Natural killer cell (primary cell): ENCODE data around the gene CPLANE1. TPM values are rescaled to one million over a fixed set of nuclear protein-coding genes. Genes with fewer than 3 reads are reported as not detected.
"Not testable (repeated sequence)": the region's sequence is repeated elsewhere in the genome, so short reads cannot be mapped to it uniquely, and the experiment has no call there.

Experiments used
- ATAC-seq, 3 donors: fragments of 150-1000 bp in 2 of 3; fragments of 200-7000 bp in 1 of 3; cut with Tn5 transposase; 1 replicate in 1 of 3; 2 replicates in 2 of 3; pipeline ENCODE4 v1.10.0; 2021; ENCODE audit warnings: mild to moderate bottlenecking in 2 of 3, moderate library complexity in 2 of 3
- DNase-seq, 2 donors: peaks; one replicate each; pipeline versions ENCODE4 v3.0.0 to v3.0.0-alpha.2; 2013 to 2021; ENCODE audit warnings: mixed read lengths in 1 of 2
- H3K27ac ChIP-seq: one replicate; pipeline ENCODE4 v1.5.1; 2013; ENCODE audit warnings: mild to moderate bottlenecking, low read length
- H3K27me3 ChIP-seq: one replicate; pipeline ENCODE4 v1.6.1; 2013; ENCODE audit warnings: low read length; ENCODE audit not compliant: control insufficient read depth, insufficient read depth
- H3K36me3 ChIP-seq: one replicate; pipeline ENCODE4 v1.6.1; 2013; ENCODE audit warnings: low read length; ENCODE audit not compliant: control insufficient read depth, insufficient read depth
- H3K4me1 ChIP-seq: one replicate; pipeline ENCODE4 v1.6.1; 2013; ENCODE audit warnings: low read length; ENCODE audit not compliant: control insufficient read depth, insufficient read depth
- H3K4me3 ChIP-seq: one replicate; pipeline ENCODE4 v1.5.1; 2013; ENCODE audit warnings: low read length
- H3K9me3 ChIP-seq: one replicate; pipeline ENCODE4 v1.6.1; 2013; ENCODE audit warnings: low read length; ENCODE audit not compliant: control insufficient read depth, insufficient read depth
- H3K27ac Mint-ChIP-seq, 2 donors: one replicate each; pipeline ENCODE4 v1.8.0; 2022; ENCODE audit warnings: mild to moderate bottlenecking in 2 of 2, mixed read lengths in 2 of 2, moderate library complexity in 1 of 2
- H3K27me3 Mint-ChIP-seq, 2 donors: one replicate each; pipeline ENCODE4 v1.8.0; 2022; ENCODE audit warnings: low read depth in 2 of 2, mixed read lengths in 2 of 2
- H3K36me3 Mint-ChIP-seq: one replicate; pipeline ENCODE4 v1.8.0; 2022; ENCODE audit warnings: mixed read lengths
- H3K4me1 Mint-ChIP-seq, 2 donors: one replicate each; pipeline ENCODE4 v1.8.0; 2022; ENCODE audit warnings: mixed read lengths in 2 of 2
- H3K4me3 Mint-ChIP-seq: one replicate; pipeline ENCODE4 v1.8.0; 2022; ENCODE audit warnings: mild to moderate bottlenecking, moderate library complexity, mixed read lengths
- H3K9me3 Mint-ChIP-seq, 2 donors: one replicate each; pipeline ENCODE4 v1.8.0; 2022; ENCODE audit warnings: mixed read lengths in 2 of 2
- CTCF ChIP-seq: fragments of 200-600 bp; IDR thresholded peaks from one replicate; pipeline ENCODE4 v1.8.0; 2022; ENCODE audit warnings: antibody characterized with exemption
- WGBS: methylation state at CpG from one replicate; pipeline ENCODE4 v1.1.7; 2013; ENCODE audit warnings: missing lambda C conversion rate; ENCODE audit not compliant: insufficient coverage; 5-methylcytosine and 5-hydroxymethylcytosine counted together
- intact Hi-C: fragments of 100-400 bp; cut with micrococcal nuclease; formaldehyde crosslinking; loops from one replicate; pipeline ENCODE4 v1.14.2; 2022
- total RNA-seq, 4 donors: library from RNA; stranded (reverse); fragments of 120-200 nt in 1 of 4; gene quantifications; one replicate each; pipeline versions ENCODE4 v1.2.3 to v1.2.4, GENCODE V29; 2013 to 2022

CPLANE1 gene
- total RNA-seq, 3 donors from 2014 or later (not counting 1 experiment from before 2014, with no cell fraction given) = 19.3 to 24.7 (median 19.4) TPM

DNA sequence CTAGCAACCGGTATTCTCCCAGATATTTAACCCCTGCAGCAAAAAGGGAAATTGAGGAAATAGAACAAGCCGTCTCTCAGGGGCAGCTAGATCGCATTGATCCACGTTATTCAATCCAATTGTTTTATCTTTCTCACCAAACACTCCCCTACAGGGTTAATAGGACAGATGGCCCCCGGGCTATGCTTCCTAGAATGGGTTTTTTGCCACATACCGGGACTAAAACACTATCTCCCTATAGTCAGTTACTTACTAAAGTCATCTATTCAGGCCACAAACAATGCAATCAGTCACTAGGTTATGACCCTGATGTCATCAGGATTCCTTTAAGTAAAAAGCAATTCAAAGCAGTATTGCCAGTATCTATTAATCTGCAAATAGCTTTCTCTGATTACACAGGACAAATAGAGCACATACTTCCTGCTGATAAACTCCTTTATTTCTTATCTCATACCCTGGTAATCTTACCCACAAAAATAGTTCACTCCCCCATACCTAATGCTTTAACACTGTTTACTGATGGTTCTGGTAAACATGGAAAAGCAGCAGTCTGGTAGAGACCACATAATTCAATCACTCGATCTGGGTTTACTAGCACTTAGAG lies 159.0 kb downstream of the CPLANE1 start:
- H3K4me1 Mint-ChIP-seq = no peaks in the 10 kb centered on the region
- H3K4me3 ChIP-seq = no peak overlapping the region
- intact Hi-C loops = no loop called here
- no peak overlapping the region for H3K27ac ChIP-seq
- no peaks in the 10 kb centered on the region for H3K9me3 Mint-ChIP-seq
- no peaks in the 10 kb centered on the region for H3K36me3 Mint-ChIP-seq
- H3K4me3 Mint-ChIP-seq = no peak overlapping the region
- no peaks in the 10 kb centered on the region for H3K36me3 ChIP-seq
- no peaks in the 10 kb centered on the region for H3K9me3 ChIP-seq
- ATAC-seq = no peak
- H3K27ac Mint-ChIP-seq = no peak overlapping the region
- 91% methylated on average over 7 of the region's 7 CpGs for WGBS
- TF ChIP-seq CTCF = no peak
- DNase-seq = no peak
- H3K4me1 ChIP-seq = no peaks in the 10 kb centered on the region
- no peaks in the 10 kb centered on the region for H3K27me3 Mint-ChIP-seq
- no peaks in the 10 kb centered on the region for H3K27me3 ChIP-seq

DNA sequence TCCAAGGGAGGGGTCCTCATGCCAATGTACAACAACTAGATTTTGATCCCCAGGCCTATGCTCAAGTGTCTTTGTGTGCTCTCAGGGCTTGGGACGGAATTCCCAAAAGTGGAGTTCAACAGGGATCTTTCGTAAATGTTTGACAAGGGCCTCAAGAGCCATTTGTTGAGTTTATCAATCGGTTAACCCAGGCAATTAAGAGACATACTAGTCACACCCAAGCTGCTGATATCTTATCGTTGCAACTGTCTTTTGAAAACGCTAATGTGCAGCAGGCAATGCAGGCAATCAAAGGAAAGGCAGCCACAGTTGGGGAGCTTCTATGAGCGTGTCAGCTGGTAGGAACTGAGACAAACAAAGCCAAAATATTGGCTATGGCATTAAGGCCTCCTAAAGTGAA lies 161.2 kb downstream of the CPLANE1 start:
- Mint-ChIP-seq H3K36me3 (no peaks in the 10 kb centered on the region), H3K9me3 (no peaks in the 10 kb centered on the region), H3K27me3 (no peaks in the 10 kb centered on the region), H3K4me3 (no peak overlapping the region), H3K27ac (no peak overlapping the region), H3K4me1 (peaks cover 0 to 10% of the 10 kb centered on the region in 2 donors)
- H3K9me3 ChIP-seq = no peaks in the 10 kb centered on the region
- H3K36me3 ChIP-seq = no peaks in the 10 kb centered on the region
- 97% methylated on average over 6 of the region's 6 CpGs for WGBS
- H3K4me1 ChIP-seq = no peaks in the 10 kb centered on the region
- intact Hi-C loops = no loop called here
- ATAC-seq = no peak
- no peak overlapping the region for H3K4me3 ChIP-seq
- no peak for TF ChIP-seq CTCF
- no peak overlapping the region for H3K27ac ChIP-seq
- no peak for DNase-seq
- no peaks in the 10 kb centered on the region for H3K27me3 ChIP-seq

- Mint-ChIP-seq H3K27me3 (no peaks in the 10 kb centered on the region), H3K4me1 (peaks cover 0 to 10% of the 10 kb centered on the region in 2 donors), H3K9me3 (no peaks in the 10 kb centered on the region), H3K36me3 (no peaks in the 10 kb centered on the region), H3K4me3 (no peak overlapping the region), H3K27ac (no peak overlapping the region)
- DNase-seq (no peak), ATAC-seq (no peak)
- no peak overlapping the region for H3K4me3 ChIP-seq
- no peaks in the 10 kb centered on the region for H3K4me1 ChIP-seq
- TF ChIP-seq CTCF = no peak
- 90% methylated on average over 12 of the region's 12 CpGs for WGBS
- no peak overlapping the region for H3K27ac ChIP-seq
- H3K9me3 ChIP-seq = no peaks in the 10 kb centered on the region
- intact Hi-C loops = no loop called here
- H3K27me3 ChIP-seq = no peaks in the 10 kb centered on the region
- H3K36me3 ChIP-seq = no peaks in the 10 kb centered on the region
Measured at GRCh38 chr5:37086466-37087173, 162.6 kb downstream of the CPLANE1 start.

DNA sequence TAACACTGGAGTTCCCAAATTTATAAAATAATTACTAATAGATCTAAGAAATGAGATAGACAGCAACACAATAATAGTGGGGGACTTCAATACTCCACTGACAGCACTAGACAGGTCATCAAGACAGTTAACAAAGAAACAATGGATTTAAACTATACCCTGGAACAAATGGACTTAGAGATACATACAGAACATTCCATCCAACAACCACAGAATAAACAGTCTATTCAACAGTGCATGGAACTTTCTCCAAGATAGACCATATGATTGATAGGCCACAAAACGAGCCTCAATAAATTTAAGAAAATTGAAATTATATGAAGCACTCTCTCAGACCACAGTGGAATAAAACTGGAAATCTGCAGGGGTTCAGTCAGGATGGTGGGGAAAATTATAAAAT lies 163.2 kb downstream of the CPLANE1 start:
- H3K27ac ChIP-seq, H3K4me1 Mint-ChIP-seq, H3K36me3 ChIP-seq, H3K4me1 ChIP-seq, H3K27me3 Mint-ChIP-seq, H3K27me3 ChIP-seq, H3K36me3 Mint-ChIP-seq, ATAC-seq, H3K4me3 Mint-ChIP-seq, H3K27ac Mint-ChIP-seq, H3K9me3 ChIP-seq, H3K4me3 ChIP-seq, DNase-seq, intact Hi-C loops, H3K9me3 Mint-ChIP-seq: not testable (repeated sequence)
- no CpG with 5 or more reads among the region's 1 CpG for WGBS

GRCh38 chr5:37082977-37083376 lies 166.2 kb downstream of the CPLANE1 start:
- H3K36me3 Mint-ChIP-seq, H3K4me3 ChIP-seq, H3K4me1 Mint-ChIP-seq, H3K4me1 ChIP-seq, ATAC-seq, H3K9me3 ChIP-seq, DNase-seq, H3K4me3 Mint-ChIP-seq, H3K36me3 ChIP-seq, H3K9me3 Mint-ChIP-seq, intact Hi-C loops, H3K27ac Mint-ChIP-seq, H3K27me3 ChIP-seq, H3K27me3 Mint-ChIP-seq, H3K27ac ChIP-seq: not testable (repeated sequence)
- 91% methylated on average over 1 of the region's 2 CpGs for WGBS
